Activated CD4-positive, alpha-beta T cell treated with anti-CD3 and anti-CD28 coated beads, Interleukin-2, amount 50 U/mL, for 48 hours (primary cell): ENCODE results near the gene DSG4.

ENCODE experiments used
- DNase-seq, 2 experiments: peaks; one replicate each; pipeline ENCODE4 v3.0.0-alpha.2; 2020

Gene DSG4

GRCh38 chr18:31450409-31450808, 73.8 kb downstream of the DSG4 start:
- DNase-seq = no peak

- DNase-seq = no peak
Measured at GRCh38 chr18:31451625-31452024, 75.0 kb downstream of the DSG4 start.

DNA sequence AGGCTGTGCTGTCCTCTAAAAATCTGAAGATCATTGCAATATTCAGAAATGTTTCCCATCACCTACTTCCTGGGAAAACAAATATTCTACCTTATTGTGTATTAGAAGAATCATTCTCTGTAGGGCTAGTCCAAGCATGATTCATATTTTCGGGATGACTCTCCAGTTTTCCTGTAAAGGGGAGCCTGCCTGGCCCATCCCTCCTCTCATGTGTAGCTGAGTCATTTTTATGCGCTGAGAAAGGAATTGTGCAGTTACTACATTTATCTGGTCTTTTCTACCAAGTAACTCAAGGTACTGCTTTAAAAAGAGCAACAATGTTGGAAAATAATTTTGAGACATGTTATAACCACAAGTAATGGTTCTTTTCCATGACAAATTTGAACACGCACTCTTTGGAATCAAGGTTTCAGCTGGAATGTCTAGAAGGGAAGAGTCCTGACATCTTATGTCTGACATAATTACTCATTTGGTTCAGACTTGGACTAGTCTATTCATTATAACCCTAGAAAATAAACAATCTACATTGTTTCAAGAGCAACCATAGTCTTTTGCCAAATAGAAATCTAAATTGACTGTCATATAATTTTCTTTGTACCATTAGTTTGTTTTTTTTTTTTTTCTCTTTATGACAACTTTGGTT, 77.6 kb downstream of the DSG4 start:
- DNase-seq = no peak
